A204.1 (cell line): Measurements from ENCODE around the gene PIPOX.
"Not testable (repeated sequence)": the region's sequence is repeated elsewhere in the genome, so short reads cannot be mapped to it uniquely, and the experiment has no call there.

Experiments used
- FAIRE-seq: peaks from 2 replicates; lab custom pipeline; 2012; peaks lifted over from hg19 to GRCh38; lab: Jason Lieb, UNC

PIPOX gene

GRCh38 chr17:29078183-29079045 is 35.5 kb downstream of the PIPOX start:
- FAIRE-seq = no peak

DNA sequence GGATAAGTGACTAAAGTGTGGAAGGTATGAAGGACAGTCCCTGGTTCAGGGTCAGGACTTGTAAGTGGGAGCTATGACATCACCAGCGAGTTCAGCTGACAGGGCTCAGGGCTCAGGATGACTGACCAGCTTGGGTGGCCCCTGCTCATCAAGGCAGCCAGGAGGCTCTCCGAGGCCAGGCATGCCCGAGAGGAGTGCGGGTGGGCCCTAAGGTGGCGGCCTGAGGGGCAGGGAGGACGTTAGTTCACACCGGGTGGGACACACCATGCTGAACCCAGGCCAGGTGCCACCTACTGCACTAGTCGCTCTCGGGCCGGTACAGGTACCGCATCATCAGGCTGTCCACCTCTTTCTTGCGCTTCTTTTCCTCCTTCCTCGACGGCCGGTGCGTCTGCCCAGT is 36.5 kb downstream of the PIPOX start:
- no peak for FAIRE-seq

DNA sequence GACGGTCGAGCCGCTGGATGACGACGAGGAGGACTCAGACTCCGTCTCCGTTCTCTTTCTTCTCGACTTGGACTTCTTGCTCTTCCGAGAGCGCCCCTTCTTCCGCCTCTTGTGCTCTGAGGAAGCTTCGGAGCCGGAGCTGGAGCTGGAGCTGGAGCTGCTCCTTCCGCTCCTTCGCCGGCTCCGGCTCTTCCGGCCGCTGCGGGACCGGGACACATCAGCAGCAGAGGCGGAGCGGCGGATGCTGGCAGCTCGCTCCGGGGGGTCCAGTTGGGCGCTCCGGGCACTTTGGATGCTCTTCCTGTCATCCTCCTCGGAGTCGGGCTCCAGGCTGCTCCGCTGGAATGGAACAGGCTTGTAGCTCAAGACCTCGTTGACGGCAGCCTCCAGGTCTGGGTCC is 36.9 kb downstream of the PIPOX start:
- FAIRE-seq = no peak

DNA sequence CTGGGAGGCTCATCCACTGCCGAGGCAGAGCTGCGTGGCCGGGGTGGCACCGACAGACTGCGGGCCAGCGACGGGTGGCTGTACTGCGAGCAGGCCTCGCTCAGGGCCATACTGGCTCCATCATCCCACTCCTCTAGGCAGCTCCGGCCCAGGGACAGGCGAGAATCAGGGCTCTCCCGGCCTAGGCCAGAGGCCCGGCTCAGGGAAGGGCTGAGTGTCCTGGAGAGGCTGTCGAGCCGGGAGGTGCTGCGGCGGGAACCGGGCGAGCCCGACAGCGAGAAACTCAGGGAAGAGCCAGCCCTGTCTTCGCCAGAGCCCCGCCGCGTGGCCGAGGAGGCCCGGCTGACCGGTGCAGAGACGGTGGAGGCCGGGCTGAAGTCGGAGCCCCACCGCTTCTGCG is 37.4 kb downstream of the PIPOX start:
- FAIRE-seq = no peak

DNA sequence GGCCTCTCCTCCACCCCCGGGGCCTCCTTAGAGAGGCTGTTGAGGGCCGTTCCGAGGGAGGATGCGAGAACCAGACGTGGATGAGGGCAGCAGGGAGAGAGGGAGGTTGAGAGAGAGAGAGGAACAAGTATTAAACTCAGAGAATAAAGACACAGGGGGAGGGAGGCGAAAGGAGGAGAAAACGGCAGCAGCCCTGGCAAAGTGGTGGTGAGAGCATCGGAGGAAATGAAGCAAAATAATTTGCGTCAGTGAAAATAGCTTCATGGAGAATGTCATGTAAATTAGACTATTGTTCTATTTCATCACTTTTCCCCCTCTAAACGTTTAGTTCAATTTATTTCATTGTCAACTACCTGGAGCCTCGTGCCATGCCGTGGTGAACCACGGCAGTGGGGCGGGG is 38.0 kb downstream of the PIPOX start:
- FAIRE-seq = no peak

GRCh38 chr17:29084541-29085146 is 41.7 kb downstream of the PIPOX start:
- FAIRE-seq = no peak

- no peak for FAIRE-seq
These were observed 42.3 kb downstream of the PIPOX start for GRCh38 chr17:29085223-29085622.

- FAIRE-seq = no peak
These were observed 43.8 kb downstream of the PIPOX start for GRCh38 chr17:29086628-29087332.

DNA sequence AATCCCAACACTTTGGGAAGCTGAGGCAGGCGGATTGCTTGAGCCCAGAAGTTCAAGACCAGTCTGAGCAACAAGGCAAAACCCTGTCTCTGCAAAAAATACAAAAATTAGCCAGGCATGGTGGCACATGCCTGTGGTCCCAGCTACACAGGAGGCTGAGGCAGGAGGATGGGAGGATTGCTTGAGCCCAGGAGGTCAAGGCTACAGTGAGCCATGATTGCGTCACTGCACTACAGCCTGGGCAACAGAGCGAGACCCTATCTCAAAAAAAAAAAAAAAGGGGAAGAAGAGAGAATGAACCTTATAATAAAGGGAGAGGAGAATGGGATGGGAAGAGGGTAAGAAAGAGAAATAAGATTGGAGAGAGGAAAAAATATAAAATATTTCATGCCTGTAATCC is 45.8 kb downstream of the PIPOX start:
- FAIRE-seq = not testable (repeated sequence)

DNA sequence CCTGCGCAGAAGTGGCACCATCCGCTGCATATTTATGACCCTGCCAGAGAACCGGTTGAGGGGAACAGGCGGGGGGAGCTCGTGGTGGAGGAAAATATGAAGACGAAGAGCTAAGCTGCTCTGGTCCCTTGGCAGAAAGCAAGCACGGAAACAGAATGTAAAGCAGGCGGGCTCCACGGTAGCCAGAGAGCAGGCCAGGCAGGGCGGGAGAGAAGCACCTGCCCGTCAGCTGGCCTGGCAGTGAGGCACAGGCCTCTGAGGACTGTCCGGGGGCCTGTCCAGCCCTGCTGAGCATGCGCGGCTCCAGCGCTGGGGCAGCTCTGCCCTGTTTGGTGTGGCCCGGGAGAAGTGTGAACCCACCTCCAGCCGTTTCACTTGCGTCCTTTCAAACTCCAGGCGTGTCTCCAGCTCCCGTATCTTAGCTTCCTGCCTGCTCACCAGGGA is 46.7 kb downstream of the PIPOX start:
- FAIRE-seq = no peak

DNA sequence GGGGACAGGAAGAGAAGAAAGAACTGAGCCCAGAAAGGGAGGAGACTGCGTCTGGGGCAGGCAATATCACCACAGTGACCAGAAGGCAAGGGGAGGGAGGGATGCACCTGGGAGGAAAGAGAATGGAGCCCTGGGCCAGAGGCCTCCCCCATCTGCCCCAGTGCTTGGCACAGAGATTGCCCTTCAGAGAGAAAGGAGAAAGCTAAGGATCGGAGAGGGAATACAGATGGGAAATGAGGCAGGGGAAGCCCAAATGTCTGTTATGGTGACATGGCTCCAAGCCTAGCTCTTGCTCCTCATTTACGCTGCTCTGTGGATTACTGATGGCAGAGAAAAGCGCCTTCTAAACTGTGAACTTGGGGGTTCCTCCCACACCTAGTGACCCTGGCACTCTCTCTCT is 47.2 kb downstream of the PIPOX start:
- no peak for FAIRE-seq

- no peak for FAIRE-seq
These were observed 48.0 kb downstream of the PIPOX start for GRCh38 chr17:29090750-29091605.

DNA sequence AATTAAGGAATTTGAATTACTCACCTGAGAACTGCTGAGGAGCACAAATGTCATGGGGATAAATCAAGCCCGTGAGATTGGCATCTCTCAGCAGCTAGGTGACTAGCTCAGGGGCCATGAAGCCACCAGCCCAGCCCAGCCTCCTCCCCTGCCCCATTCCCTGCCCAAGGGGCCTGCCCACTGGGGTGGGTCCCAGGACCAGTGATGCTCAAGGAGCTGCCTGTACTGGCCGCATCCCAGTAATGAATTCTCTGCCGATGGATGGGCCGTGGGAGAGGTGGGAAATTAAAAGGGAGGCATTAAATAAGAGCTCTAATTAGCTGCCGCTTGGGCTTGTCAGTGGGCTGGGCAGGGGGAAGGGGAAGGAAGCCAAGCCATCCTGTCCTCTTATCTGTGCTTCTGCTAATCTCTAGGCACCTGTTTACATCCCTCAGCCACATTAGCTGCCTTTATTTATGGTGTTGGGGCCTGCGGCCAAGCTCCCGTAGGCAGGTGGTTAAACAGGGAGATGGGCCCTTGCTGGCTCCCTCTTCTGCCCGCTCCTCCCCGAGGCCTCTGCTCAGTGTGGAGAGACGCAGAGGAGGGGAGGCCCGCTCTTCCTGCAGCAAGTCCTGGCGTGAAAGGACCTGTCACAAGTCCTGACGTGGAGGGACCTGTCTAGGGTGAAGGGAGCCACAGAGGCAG is 48.8 kb downstream of the PIPOX start:
- FAIRE-seq = no peak

DNA sequence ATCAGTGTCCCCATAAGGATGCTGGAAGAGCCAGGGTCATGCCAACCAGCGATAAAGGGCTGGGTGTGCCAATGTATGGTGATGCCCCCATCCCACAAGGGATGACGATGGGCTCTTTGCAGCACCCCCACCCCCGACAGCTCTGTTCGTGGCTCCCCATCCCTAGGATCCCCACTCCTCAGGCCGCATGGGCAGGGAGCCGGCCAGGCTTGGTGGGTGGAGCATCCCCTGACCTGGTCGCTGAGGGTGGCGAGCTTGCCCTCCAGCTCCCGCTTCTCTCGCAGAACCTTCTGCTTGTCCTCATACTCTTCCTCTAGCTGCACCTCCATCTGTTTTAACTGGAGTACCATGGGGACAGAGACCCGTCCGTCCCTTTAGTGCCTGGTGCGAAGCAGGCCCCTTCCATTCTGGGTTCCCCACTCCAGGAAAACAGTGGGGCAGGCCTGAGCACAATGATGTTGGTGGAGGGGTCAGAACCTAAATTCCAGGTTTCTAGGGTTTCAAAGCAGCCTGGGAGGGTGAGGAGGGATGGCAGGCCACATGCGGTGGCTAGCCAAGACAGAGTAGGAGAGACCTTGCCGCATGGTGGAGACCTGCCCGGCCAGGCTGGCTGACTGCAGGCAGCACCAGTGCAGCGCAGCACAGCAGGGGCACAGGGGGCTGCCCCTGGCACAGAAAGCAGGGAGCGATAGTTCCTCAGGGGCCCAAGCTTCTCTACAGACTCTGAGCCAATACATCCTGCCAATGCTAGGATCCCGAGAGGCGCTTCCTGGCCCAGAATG is 50.3 kb downstream of the PIPOX start:
- FAIRE-seq = no peak

GRCh38 chr17:29094101-29094708 is 51.3 kb downstream of the PIPOX start:
- no peak for FAIRE-seq

- no peak for FAIRE-seq
These were observed 52.5 kb downstream of the PIPOX start for GRCh38 chr17:29095439-29095838.

DNA sequence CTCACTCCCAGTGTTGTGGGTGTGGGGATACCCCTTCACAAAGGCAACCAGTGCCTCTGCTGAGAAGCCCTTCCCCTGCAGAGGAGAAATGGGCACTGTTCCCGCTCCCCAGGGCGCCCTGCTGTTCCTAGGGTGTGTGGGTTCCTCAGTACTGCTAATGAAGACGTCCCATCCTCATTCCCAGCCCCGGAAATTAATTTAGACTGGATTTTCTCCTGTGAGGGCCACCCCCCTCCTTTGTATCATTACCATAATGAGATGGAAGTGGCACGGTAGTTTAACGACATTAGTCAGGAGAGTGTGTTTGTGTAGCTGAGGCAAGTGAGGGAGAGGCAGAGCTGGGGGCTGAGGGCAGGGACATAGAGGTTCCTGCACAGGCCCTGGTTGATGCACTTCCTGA is 53.2 kb downstream of the PIPOX start:
- FAIRE-seq = no peak

DNA sequence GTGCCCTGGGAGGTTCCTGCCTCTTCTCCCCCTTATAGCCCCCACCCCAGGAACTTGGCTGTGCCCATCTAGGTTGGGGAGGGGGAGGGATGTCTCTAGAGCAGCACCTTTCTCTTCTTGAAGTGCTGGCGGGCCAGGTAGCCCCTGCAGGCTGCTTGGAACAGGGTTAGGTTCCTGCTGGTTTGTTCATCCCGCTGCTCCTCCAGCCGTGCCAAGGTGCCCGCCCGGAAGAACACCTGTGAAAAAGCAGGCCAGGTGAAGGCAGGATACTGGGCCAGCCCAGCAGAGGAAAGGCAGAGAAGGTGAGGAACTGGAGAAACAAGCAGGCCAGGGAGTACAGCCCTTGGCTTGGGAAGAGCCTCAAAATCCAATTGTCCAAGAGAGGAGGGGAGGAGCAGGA is 56.6 kb downstream of the PIPOX start:
- FAIRE-seq = no peak

DNA sequence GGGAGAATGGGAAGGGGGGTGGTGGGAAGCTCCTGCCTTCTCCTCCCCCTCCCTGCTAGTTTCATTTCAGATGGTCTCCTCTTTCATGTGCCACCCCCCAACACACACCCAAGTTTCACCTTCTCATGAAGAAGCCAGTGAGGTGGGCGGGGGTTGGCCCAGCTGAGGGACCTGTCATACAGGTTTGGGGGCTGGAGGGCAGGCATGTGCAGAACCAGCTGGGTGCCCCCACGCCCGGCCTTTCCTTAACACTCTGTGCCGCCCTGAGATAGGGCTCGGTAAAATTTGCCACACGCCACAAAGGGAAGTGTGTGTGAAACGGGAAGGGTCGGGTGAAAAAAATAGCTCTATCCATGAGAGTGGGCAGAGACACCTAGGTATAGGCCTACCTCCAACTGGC is 57.4 kb downstream of the PIPOX start:
- FAIRE-seq = no peak

GRCh38 chr17:29102046-29102445 is 59.1 kb downstream of the PIPOX start:
- FAIRE-seq = no peak
